ENCODE data around the gene LRRC3.

The LRRC3 gene

GRCh38 chr21:44459712-44460440 is 4.6 kb downstream of the LRRC3 start:
- no peak for DNase-seq

- DNase-seq, result no peak
Measured at GRCh38 chr21:44460441-44460755, 5.1 kb downstream of the LRRC3 start.

- no peak for DNase-seq
Measured at GRCh38 chr21:44461005-44461404, 5.7 kb downstream of the LRRC3 start.

GRCh38 chr21:44461464-44462001 is 6.2 kb downstream of the LRRC3 start:
- DNase-seq, result no peak

GRCh38 chr21:44462086-44462833 is 7.0 kb downstream of the LRRC3 start:
- DNase-seq, result no peak

GRCh38 chr21:44462834-44463200 is 7.5 kb downstream of the LRRC3 start:
- DNase-seq, result no peak

- no peak for DNase-seq
Measured at GRCh38 chr21:44463724-44464123, 8.4 kb downstream of the LRRC3 start.

- no peak for DNase-seq
Measured at GRCh38 chr21:44464351-44464750, 9.0 kb downstream of the LRRC3 start.

- DNase-seq, result peak; percentile 57
Measured at GRCh38 chr21:44466351-44466954, 11.1 kb downstream of the LRRC3 start.

- DNase-seq, result peak; percentile 42
Measured at GRCh38 chr21:44466996-44467858, 11.9 kb downstream of the LRRC3 start.

GRCh38 chr21:44467859-44468195 is 12.5 kb downstream of the LRRC3 start:
- DNase-seq, result no peak

- no peak for DNase-seq
Measured at GRCh38 chr21:44471341-44471740, 16.0 kb downstream of the LRRC3 start.

GRCh38 chr21:44471996-44472395 is 16.7 kb downstream of the LRRC3 start:
- no peak for DNase-seq

- no peak for DNase-seq
Measured at GRCh38 chr21:44473915-44474555, 18.7 kb downstream of the LRRC3 start.

GRCh38 chr21:44475266-44475845 is 20.0 kb downstream of the LRRC3 start:
- DNase-seq, result no peak

- DNase-seq, result no peak
Measured at GRCh38 chr21:44477131-44477530, 21.8 kb downstream of the LRRC3 start.

- DNase-seq, result peak; percentile 18
Measured at GRCh38 chr21:44477712-44478111, 22.4 kb downstream of the LRRC3 start.

GRCh38 chr21:44478124-44478800 is 23.0 kb downstream of the LRRC3 start:
- DNase-seq, result no peak

GRCh38 chr21:44478801-44479167 is 23.5 kb downstream of the LRRC3 start:
- DNase-seq, result no peak

- peak; percentile 62 for DNase-seq
Measured at GRCh38 chr21:44479556-44480199, 24.4 kb downstream of the LRRC3 start.
